Liver (tissue), 9 donors: ENCODE results near the gene RCAN2. TPM values are rescaled to one million over a fixed set of nuclear protein-coding genes. Genes with fewer than 3 reads are reported as not detected.

ENCODE experiments used
- DNase-seq: peaks from one replicate; pipeline ENCODE4 v3.0.0-alpha.2; 2017; ENCODE audit warnings: low spot score
- H3K27ac ChIP-seq, 2 donors: one replicate each; pipeline ENCODE4 v1.7.0; 2013; ENCODE audit warnings: inconsistent platforms in 2 of 2, low read length in 2 of 2, control low read depth in 1 of 2, low read depth in 1 of 2, mild to moderate bottlenecking in 1 of 2
- H3K27me3 ChIP-seq, 4 donors: one replicate each; pipeline versions ENCODE4 v1.6.1 to v1.7.0; 2013; ENCODE audit warnings: low read length in 3 of 4, inconsistent platforms in 1 of 4, mild to moderate bottlenecking in 1 of 4, moderate library complexity in 1 of 4; ENCODE audit not compliant: control insufficient read depth in 4 of 4, insufficient read depth in 4 of 4
- H3K36me3 ChIP-seq, 4 donors: one replicate each; pipeline versions ENCODE4 v1.6.1 to v1.7.0; 2013; ENCODE audit warnings: low read length in 3 of 4, mild to moderate bottlenecking in 3 of 4, low read depth in 1 of 4, moderate library complexity in 1 of 4; ENCODE audit not compliant: control insufficient read depth in 4 of 4, insufficient read depth in 3 of 4
- H3K4me1 ChIP-seq, 4 donors: one replicate each; pipeline versions ENCODE4 v1.6.1 to v1.7.0; 2013; ENCODE audit warnings: low read length in 3 of 4, mild to moderate bottlenecking in 3 of 4, moderate library complexity in 1 of 4; ENCODE audit not compliant: control insufficient read depth in 4 of 4, insufficient read depth in 4 of 4
- H3K4me3 ChIP-seq, 3 donors: one replicate each; pipeline versions ENCODE4 v1.6.1 to v1.7.0; 2013; ENCODE audit warnings: low read length in 3 of 3, control low read depth in 1 of 3, low read depth in 1 of 3, mild to moderate bottlenecking in 1 of 3
- H3K9ac ChIP-seq, 2 donors: one replicate each; pipeline ENCODE4 v1.7.0; 2013; ENCODE audit warnings: low read length in 2 of 2, mild to moderate bottlenecking in 2 of 2, moderate library complexity in 2 of 2, control low read depth in 1 of 2, low read depth in 1 of 2
- H3K9me3 ChIP-seq, 4 donors: one replicate each; pipeline versions ENCODE4 v1.6.1 to v1.7.0; 2013; ENCODE audit warnings: low read length in 3 of 4; ENCODE audit not compliant: control insufficient read depth in 4 of 4
- ATF3 ChIP-seq: IDR thresholded peaks from 2 replicates; pipeline ENCODE4 v1.6.1; 2016; ENCODE audit warnings: antibody characterized with exemption
- CTCF ChIP-seq: fragments of 150-350 bp; IDR thresholded peaks from 2 replicates; pipeline ENCODE4 v1.5.1; 2017; ENCODE audit warnings: improper control_type of control experiment, low read depth, low read length; ENCODE audit not compliant: missing input control
- EGR1 ChIP-seq, 2 donors: IDR thresholded peaks; 2 replicates each; pipeline ENCODE4 v1.6.1; 2016 to 2018; ENCODE audit warnings: antibody characterized with exemption in 2 of 2, low read depth in 2 of 2
- FOXA1 ChIP-seq: IDR thresholded peaks from 2 replicates; pipeline ENCODE4 v1.6.1; 2016; ENCODE audit warnings: antibody characterized with exemption
- FOXA2 ChIP-seq: IDR thresholded peaks from 2 replicates; pipeline ENCODE4 v1.6.1; 2016; ENCODE audit warnings: antibody characterized with exemption
- GABPA ChIP-seq, 2 donors: IDR thresholded peaks in 1 of 2; conservative IDR thresholded peaks in 1 of 2; 2 replicates each; pipeline ENCODE4 v1.6.1; 2016; ENCODE audit warnings: antibody characterized with exemption in 2 of 2, mild to moderate bottlenecking in 1 of 2, moderate library complexity in 1 of 2
- HNF4A ChIP-seq, 2 donors: conservative IDR thresholded peaks; 2 replicates each; pipeline ENCODE4 v1.6.1; 2016; ENCODE audit warnings: antibody characterized with exemption in 2 of 2, mild to moderate bottlenecking in 2 of 2
- HNF4G ChIP-seq: IDR thresholded peaks from 2 replicates; pipeline ENCODE4 v1.6.1; 2016; ENCODE audit warnings: antibody characterized with exemption
- JUND ChIP-seq, 2 donors: IDR thresholded peaks; 2 replicates each; pipeline ENCODE4 v1.6.1; 2016; ENCODE audit warnings: antibody characterized with exemption in 2 of 2
- MAX ChIP-seq: IDR thresholded peaks from 2 replicates; pipeline ENCODE4 v1.6.1; 2016; ENCODE audit warnings: antibody characterized with exemption
- NR2F2 ChIP-seq: IDR thresholded peaks from 2 replicates; pipeline ENCODE4 v1.6.1; 2016; ENCODE audit warnings: antibody characterized with exemption
- RAD21 ChIP-seq, 2 donors: IDR thresholded peaks; 2 replicates each; pipeline ENCODE4 v1.6.1; 2016; ENCODE audit warnings: antibody characterized with exemption in 2 of 2, mild to moderate bottlenecking in 2 of 2
- REST ChIP-seq: IDR thresholded peaks from 2 replicates; pipeline ENCODE4 v1.6.1; 2016; ENCODE audit warnings: antibody characterized with exemption, mild to moderate bottlenecking
- RXRA ChIP-seq, 2 donors: IDR thresholded peaks; 2 replicates each; pipeline ENCODE4 v1.6.1; 2017 to 2018; ENCODE audit warnings: antibody characterized with exemption in 2 of 2, mild to moderate bottlenecking in 1 of 2
- SP1 ChIP-seq: IDR thresholded peaks from 2 replicates; pipeline ENCODE4 v1.6.1; 2018; ENCODE audit warnings: antibody characterized with exemption, mild to moderate bottlenecking
- TAF1 ChIP-seq: conservative IDR thresholded peaks from 2 replicates; pipeline ENCODE4 v1.6.1; 2016; ENCODE audit warnings: antibody characterized with exemption, mild to moderate bottlenecking
- YY1 ChIP-seq: IDR thresholded peaks from 2 replicates; pipeline ENCODE4 v1.6.1; 2016; ENCODE audit warnings: antibody characterized with exemption, mild to moderate bottlenecking
- ZBTB33 ChIP-seq: IDR thresholded peaks from 2 replicates; pipeline ENCODE4 v1.6.1; 2016; ENCODE audit warnings: antibody characterized with exemption
- WGBS: extraction: QIAGEN DNeasy Blood & Tissue Kit; methylation state at CpG from one replicate; pipeline ENCODE4 v1.1.7; 2013; 5-methylcytosine and 5-hydroxymethylcytosine counted together
- polyA plus RNA-seq, 2 donors: library from polyadenylated mRNA; stranded (reverse) in 1 of 2; unstranded in 1 of 2; fragments of 200-250 nt in 1 of 2; fragments of >200 nt in 1 of 2; fragmentation: Nextera tagmentation in 1 of 2; extraction: Ambion mirVana in 1 of 2; gene quantifications; one replicate each; pipeline versions ENCODE4 v1.2.1 to v1.2.3, GENCODE V29; 2013 to 2015
- total RNA-seq, 2 donors: library from RNA; depleted of rRNA; stranded (reverse); fragments of >200 nt; gene quantifications; one replicate each; pipeline ENCODE4 v1.2.3, GENCODE V29; 2014
- donor health status: healthy.
- donor health status: healthy.
- donor health status: healthy.
- donor health status: healthy.
- donor health status: healthy.

Gene RCAN2
- total and polyA plus RNA-seq, 4 donors, result 0.19 to 8.2 (median 2.4) TPM

- TF ChIP-seq ZBTB33, result no peak
- no peak for TF ChIP-seq SP1
- TF ChIP-seq JUND (IDR thresholded peaks at IDR 0.05), result no peak
- no peak for TF ChIP-seq RXRA (IDR thresholded peaks at IDR 0.05)
Observed at GRCh38 chr6:46236752-46237151, 254.5 kb downstream of the RCAN2 start (continued).

- no peak for TF ChIP-seq ZBTB33
- H3K9me3 ChIP-seq, result no peaks in the 10 kb centered on the region
- H3K4me3 ChIP-seq, result no peak overlapping the region
- H3K27ac ChIP-seq, result no peak overlapping the region
- DNase-seq, result no peak
- no peaks in the 10 kb centered on the region for H3K27me3 ChIP-seq
- H3K4me1 ChIP-seq, result no peaks in the 10 kb centered on the region
- H3K36me3 ChIP-seq, result no peaks in the 10 kb centered on the region
- H3K9ac ChIP-seq, result no peak overlapping the region
- WGBS, result 94% methylated on average over 3 of the region's 3 CpGs
Observed at GRCh38 chr6:46235242-46235641, 256.0 kb downstream of the RCAN2 start.

- WGBS, result 90% methylated on average over 3 of the region's 3 CpGs
- Histone ChIP-seq H3K27ac (no peak overlapping the region), H3K4me1 (no peaks in the 10 kb centered on the region), H3K27me3 (no peaks in the 10 kb centered on the region), H3K9ac (no peak overlapping the region), H3K4me3 (no peak overlapping the region), H3K36me3 (no peaks in the 10 kb centered on the region), H3K9me3 (no peaks in the 10 kb centered on the region)
- TF ChIP-seq ZBTB33 (no peak), YY1 (no peak), FOXA1 (no peak), TAF1 (no peak), RAD21 (IDR thresholded peaks at IDR 0.05) (no peak), REST (no peak), NR2F2 (no peak), GABPA (IDR thresholded peaks at IDR 0.05 in 1 of 2, conservative IDR thresholded peaks at IDR 0.05 in 1 of 2) (no peak), ATF3 (no peak), HNF4G (no peak), MAX (no peak), SP1 (no peak), JUND (IDR thresholded peaks at IDR 0.05) (no peak), CTCF (no peak), FOXA2 (no peak), HNF4A (conservative IDR thresholded peaks at IDR 0.05) (no peak), EGR1 (IDR thresholded peaks at IDR 0.05; ENCODE audit: low read depth in 2 of 2) (no peak)
- no peak for DNase-seq
Observed at GRCh38 chr6:46234700-46235099, 256.5 kb downstream of the RCAN2 start.
